HTERT RPE-1 (cell line): Measurements from ENCODE around the gene JAKMIP2.

ENCODE experiments used
- in situ Hi-C: fragments of 300-500 bp; cut with MboI; formaldehyde crosslinking; loops from 4 replicates; pipeline ENCODE4 v1.14.3; 2020; ENCODE audit warnings: low sequenced_read_pairs

The JAKMIP2 gene

GRCh38 chr5:147704544-147704943 is 78.0 kb downstream of the JAKMIP2 start:
- in situ Hi-C loops: no loop called here

- in situ Hi-C loops: no loop called here
Observed at GRCh38 chr5:147701468-147701867, 81.1 kb downstream of the JAKMIP2 start.

GRCh38 chr5:147699496-147700088 is 82.9 kb downstream of the JAKMIP2 start:
- in situ Hi-C loops: no loop called here

- in situ Hi-C loops: no loop called here
Observed at GRCh38 chr5:147697380-147697779, 85.1 kb downstream of the JAKMIP2 start.

GRCh38 chr5:147694772-147695171 is 87.8 kb downstream of the JAKMIP2 start:
- in situ Hi-C loops: no loop called here

GRCh38 chr5:147693233-147693632 is 89.3 kb downstream of the JAKMIP2 start:
- in situ Hi-C loops: no loop called here

- in situ Hi-C loops: no loop called here
Observed at GRCh38 chr5:147691130-147691529, 91.4 kb downstream of the JAKMIP2 start.

- in situ Hi-C loops: no loop called here
Observed at GRCh38 chr5:147690595-147690994, 91.9 kb downstream of the JAKMIP2 start.

- in situ Hi-C loops: no loop called here
Observed at GRCh38 chr5:147689426-147689825, 93.1 kb downstream of the JAKMIP2 start.

- in situ Hi-C loops: no loop called here
Observed at GRCh38 chr5:147688656-147689356, 93.7 kb downstream of the JAKMIP2 start.

- in situ Hi-C loops: no loop called here
Observed at GRCh38 chr5:147687118-147687517, 95.4 kb downstream of the JAKMIP2 start.

- in situ Hi-C loops: no loop called here
Observed at GRCh38 chr5:147686421-147686820, 96.1 kb downstream of the JAKMIP2 start.

GRCh38 chr5:147685993-147686392 is 96.5 kb downstream of the JAKMIP2 start:
- in situ Hi-C loops: no loop called here

- in situ Hi-C loops: no loop called here
Observed at GRCh38 chr5:147675168-147675567, 107.4 kb downstream of the JAKMIP2 start.

- in situ Hi-C loops: no loop called here
Observed at GRCh38 chr5:147674411-147674810, 108.1 kb downstream of the JAKMIP2 start.

- in situ Hi-C loops: no loop called here
Observed at GRCh38 chr5:147673791-147674190, 108.7 kb downstream of the JAKMIP2 start.

- in situ Hi-C loops: no loop called here
Observed at GRCh38 chr5:147673266-147673665, 109.3 kb downstream of the JAKMIP2 start.

- in situ Hi-C loops: no loop called here
Observed at GRCh38 chr5:147671365-147671764, 111.2 kb downstream of the JAKMIP2 start.

- in situ Hi-C loops: no loop called here
Observed at GRCh38 chr5:147670815-147671214, 111.7 kb downstream of the JAKMIP2 start.

- in situ Hi-C loops: no loop called here
Observed at GRCh38 chr5:147669169-147669869, 113.2 kb downstream of the JAKMIP2 start.

- in situ Hi-C loops: no loop called here
Observed at GRCh38 chr5:147668385-147668784, 114.1 kb downstream of the JAKMIP2 start.

GRCh38 chr5:147667363-147667762 is 115.2 kb downstream of the JAKMIP2 start:
- in situ Hi-C loops: no loop called here
